GM12878 (cell line): ENCODE results near the gene TRIB2. TPM values are rescaled to one million over a fixed set of nuclear protein-coding genes. Genes with fewer than 3 reads are reported as not detected.

Experiments
- ATAC-seq: fragments of 200-7000 bp; cut with Tn5 transposase; 3 replicates; pipeline ENCODE4 v1.9.1; 2020; ENCODE audit warnings: mild to moderate bottlenecking, moderate library complexity
- BruUV-seq: library from RNA; stranded (reverse); fragments of 400-500 nt; replicated peaks from 2 replicates; lab custom pipeline; 2021; lab: Mats Ljungman, UMichigan
- CTCF ChIA-PET: fragments of 300-600 bp; sonication (Branson Sonifier 250); formaldehyde crosslinking; extraction: SDS; loops from one replicate; lab custom pipeline; 2021; ENCODE audit warnings: inconsistent platforms; lab: Yijun Ruan, JAX
- POLR2A ChIA-PET: fragments of 350-600 bp; formaldehyde crosslinking; extraction: SDS; loops from one replicate; lab custom pipeline; 2021; ENCODE audit warnings: inconsistent platforms; lab: Charles Lee
- RAD21 ChIA-PET: fragments of 300-600 bp; sonication (Branson Sonifier 250); formaldehyde crosslinking; loops from one replicate; lab custom pipeline; 2023; ENCODE audit warnings: antibody characterized with exemption; ENCODE audit not compliant: unreplicated experiment; lab: Charles Lee
- SMC1A ChIA-PET: fragments of 300-600 bp; sonication (Branson Sonifier 250); formaldehyde crosslinking; loops from one replicate; lab custom pipeline; 2023; ENCODE audit not compliant: unreplicated experiment, uncharacterized antibody; lab: Charles Lee
- DNase-seq: peaks from one replicate; pipeline ENCODE4 v3.0.0-alpha.2; 2011; ENCODE audit warnings: low read depth, low spot score
- FAIRE-seq: peaks from 3 replicates; lab custom pipeline; 2011; peaks lifted over from hg19 to GRCh38; lab: Jason Lieb, UNC
- H2AFZ ChIP-seq: 2 replicates; pipeline ENCODE4 v1.6.0; 2011; ENCODE audit warnings: low read depth, low read length, control low read depth; ENCODE audit not compliant: control insufficient read depth
- H3K27ac ChIP-seq: 2 replicates; pipeline ENCODE4 v1.5.1; 2011; ENCODE audit warnings: control low read depth; ENCODE audit not compliant: control insufficient read depth, insufficient read depth
- H3K27me3 ChIP-seq, 2 experiments: replicated peaks in 1 of 2; 2 replicates each; pipeline versions ENCODE4 v1.6.0 to v1.6.1; 2011; ENCODE audit warnings: low read length in 1 of 2; ENCODE audit not compliant: control insufficient read depth in 2 of 2, insufficient read depth in 2 of 2
- H3K36me3 ChIP-seq, 2 experiments: 2 replicates each; pipeline ENCODE4 v1.5.1; 2011; ENCODE audit warnings: low read length in 1 of 2; ENCODE audit not compliant: control insufficient read depth in 2 of 2, insufficient read depth in 2 of 2
- H3K4me1 ChIP-seq: 2 replicates; pipeline ENCODE4 v1.6.1; 2011; ENCODE audit warnings: mild to moderate bottlenecking, low read length, moderate library complexity, mixed read lengths; ENCODE audit not compliant: control insufficient read depth, insufficient read depth
- H3K4me2 ChIP-seq: 2 replicates; pipeline ENCODE4 v1.6.0; 2011; ENCODE audit warnings: control low read depth; ENCODE audit not compliant: control insufficient read depth, insufficient read depth
- H3K4me3 ChIP-seq: fragments of 200-600 bp; sonication (generic); 2 replicates; pipeline ENCODE4 v1.5.1; 2016
- H3K79me2 ChIP-seq: 2 replicates; pipeline ENCODE4 v1.6.0; 2011; ENCODE audit warnings: low read length; ENCODE audit not compliant: control insufficient read depth, insufficient read depth
- H3K9ac ChIP-seq: 2 replicates; pipeline ENCODE4 v1.8.0; 2011; ENCODE audit warnings: low read length, control low read depth, mixed read lengths; ENCODE audit not compliant: control insufficient read depth, insufficient read depth
- H3K9me3 ChIP-seq: replicated peaks from 3 replicates; pipeline ENCODE4 v1.5.1; 2011; ENCODE audit warnings: mild to moderate bottlenecking, low read length; ENCODE audit not compliant: control insufficient read depth, insufficient read depth
- H4K20me1 ChIP-seq: 2 replicates; pipeline ENCODE4 v1.6.0; 2011; ENCODE audit not compliant: control insufficient read depth, insufficient read depth
- BCLAF1 ChIP-seq: fragments of 450-650 bp; IDR thresholded peaks from 2 replicates; pipeline ENCODE4 v1.6.1; 2017; ENCODE audit warnings: antibody characterized with exemption, mild to moderate bottlenecking, moderate library complexity
- CBX5 ChIP-seq: sonication (generic); IDR thresholded peaks from 2 replicates; pipeline ENCODE4 v1.6.1; 2016; ENCODE audit warnings: low read depth, moderate library complexity, mild to moderate bottlenecking, inconsistent platforms
- MEF2A ChIP-seq: IDR thresholded peaks from 2 replicates; pipeline ENCODE4 v1.6.1; 2011; ENCODE audit warnings: low read depth, mild to moderate bottlenecking, low read length, moderate library complexity; ENCODE audit not compliant: insufficient read depth
- NFIC ChIP-seq: IDR thresholded peaks from 2 replicates; pipeline ENCODE4 v1.6.1; 2012; ENCODE audit warnings: low read depth, mild to moderate bottlenecking, inconsistent platforms, low read length, moderate library complexity
- SMC3 ChIP-seq: IDR thresholded peaks from 2 replicates; pipeline ENCODE4 v1.6.1; 2011; ENCODE audit warnings: low read length, improper control_type of control experiment, borderline replicate concordance
- TCF3 ChIP-seq: IDR thresholded peaks from 2 replicates; pipeline ENCODE4 v1.6.1; 2012; ENCODE audit warnings: low read depth, mild to moderate bottlenecking, low read length, borderline replicate concordance; ENCODE audit not compliant: insufficient read depth
- WGBS: methylation state at CpG from one replicate; pipeline ENCODE4 v1.1.6; 2016; ENCODE audit warnings: low lambda C conversion rate; ENCODE audit not compliant: insufficient replicate concordance, insufficient coverage; ENCODE audit errors: missing lambda C conversion rate; 5-methylcytosine and 5-hydroxymethylcytosine counted together
- in situ Hi-C: fragments of 300-500 bp; cut with MboI; formaldehyde crosslinking; loops from 9 replicates; pipeline ENCODE4 v1.14.3; 2018; ENCODE audit warnings: mixed read lengths
- intact Hi-C: fragments of 100-400 bp; cut with micrococcal nuclease; formaldehyde crosslinking; loops from one replicate; pipeline ENCODE4 v1.14.2; 2022; ENCODE audit not compliant: unreplicated experiment
- polyA plus RNA-seq, 11 experiments: library from polyadenylated mRNA; depleted of rRNA in 4 of 11; unstranded in 6 of 11; stranded (reverse) in 5 of 11; fragments of >200 nt; fragmentation: Nextera tagmentation in 4 of 11; fragmentation: Illumina TruSeq in 1 of 11; extraction: Ambion mirVana in 4 of 11; extraction: Trizol in 1 of 11; gene quantifications; 1 replicate in 1 of 11; 2 replicates in 10 of 11; pipeline versions ENCODE4 v1.2.1 to v1.2.3, GENCODE V29; 2011 to 2016; ENCODE audit warnings: inconsistent platforms in 2 of 11, missing spikeins in 2 of 11, low read depth in 1 of 11
- total RNA-seq, 4 experiments: library from RNA; depleted of rRNA in 3 of 4; stranded (reverse); fragments of >200 nt in 3 of 4; fragmentation: Illumina TruSeq in 1 of 4; extraction: Trizol in 1 of 4; gene quantifications; 2 replicates each; pipeline versions ENCODE4 v1.2.1 to v1.2.3, GENCODE V29; 2013 to 2021
- TF ChIP-seq, protein P1 (sequence below): fragments of 450-650 bp; IDR thresholded peaks from 2 replicates; pipeline ENCODE4 v1.6.1; 2016; ENCODE audit warnings: mild to moderate bottlenecking

The TRIB2 gene
- total and polyA plus RNA-seq, 10 of the 15 experiments (the other 5 are each of a cell fraction or from before 2014, with no cell fraction given): 1.6 to 9.2 (median 5.2) TPM

DNA sequence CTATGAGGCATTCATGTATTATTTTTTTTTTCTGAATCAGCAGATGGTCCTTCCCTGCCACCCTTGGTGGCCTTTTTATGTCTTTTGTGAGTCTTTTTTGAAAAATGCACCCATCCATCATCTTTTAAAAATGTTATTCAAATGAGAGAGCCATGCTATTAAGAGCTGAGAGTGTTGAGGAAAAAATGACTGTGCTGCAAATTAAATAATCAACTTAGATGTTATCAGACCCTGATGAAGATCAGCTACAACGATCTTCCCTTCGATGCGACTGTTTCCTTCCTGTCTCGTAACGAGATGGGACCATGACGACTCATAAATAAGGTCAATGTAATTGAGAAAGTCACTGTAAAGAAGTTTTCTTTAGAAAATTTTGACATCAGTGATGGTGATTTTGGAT lies 44.4 kb downstream of the TRIB2 start:
- Histone ChIP-seq H3K9me3 (no peaks in the 10 kb centered on the region; the same call in 2 of the 3 replicates), H2AFZ (no peak overlapping the region), H3K27ac (no peak overlapping the region), H3K27me3 (peaks cover 0 to under 1% of the 10 kb centered on the region in 2 experiments; a peak in 3 of 4 replicates), H3K4me1 (no peaks in the 10 kb centered on the region), H3K36me3 (no peaks in the 10 kb centered on the region), H3K9ac (no peak overlapping the region), H3K4me2 (no peak overlapping the region), H3K4me3 (no peak overlapping the region), H3K79me2 (no peaks in the 10 kb centered on the region), H4K20me1 (no peaks in the 10 kb centered on the region)
- FAIRE-seq: no peak
- no peak for TF ChIP-seq MEF2A
- TF ChIP-seq, protein P1, sequence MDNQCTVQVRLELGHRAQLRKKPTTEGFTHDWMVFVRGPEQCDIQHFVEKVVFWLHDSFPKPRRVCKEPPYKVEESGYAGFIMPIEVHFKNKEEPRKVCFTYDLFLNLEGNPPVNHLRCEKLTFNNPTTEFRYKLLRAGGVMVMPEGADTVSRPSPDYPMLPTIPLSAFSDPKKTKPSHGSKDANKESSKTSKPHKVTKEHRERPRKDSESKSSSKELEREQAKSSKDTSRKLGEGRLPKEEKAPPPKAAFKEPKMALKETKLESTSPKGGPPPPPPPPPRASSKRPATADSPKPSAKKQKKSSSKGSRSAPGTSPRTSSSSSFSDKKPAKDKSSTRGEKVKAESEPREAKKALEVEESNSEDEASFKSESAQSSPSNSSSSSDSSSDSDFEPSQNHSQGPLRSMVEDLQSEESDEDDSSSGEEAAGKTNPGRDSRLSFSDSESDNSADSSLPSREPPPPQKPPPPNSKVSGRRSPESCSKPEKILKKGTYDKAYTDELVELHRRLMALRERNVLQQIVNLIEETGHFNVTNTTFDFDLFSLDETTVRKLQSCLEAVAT: no peak
- TF ChIP-seq NFIC: no peak
- TF ChIP-seq BCLAF1: no peak
- no peak for TF ChIP-seq TCF3
- no peak for TF ChIP-seq SMC3
- TF ChIP-seq CBX5: no peak
- WGBS: 19% methylated on average over 6 of the region's 6 CpGs
- CTCF ChIA-PET: no interaction called here
- SMC1A ChIA-PET: interaction anchor here (0.7 kb wide), 1 partner anchor 931 kb away, joined by 3 read pairs; no protein-coding TSS in a partner anchor
- DNase-seq: no peak
- RAD21 ChIA-PET: no interaction called here
- BruUV-seq: no TSS peak
- in situ Hi-C loops (no loop called here), intact Hi-C loops (no loop called here)
- no peak for ATAC-seq
- POLR2A ChIA-PET: no interaction called here
